ENCODE measurements around the gene C8G. TPM values are rescaled to one million over a fixed set of nuclear protein-coding genes. Genes with fewer than 3 reads are reported as not detected.

The C8G gene
- total RNA-seq, 2 experiments from 2014 or later = 0.85 to 1.8 TPM

DNA sequence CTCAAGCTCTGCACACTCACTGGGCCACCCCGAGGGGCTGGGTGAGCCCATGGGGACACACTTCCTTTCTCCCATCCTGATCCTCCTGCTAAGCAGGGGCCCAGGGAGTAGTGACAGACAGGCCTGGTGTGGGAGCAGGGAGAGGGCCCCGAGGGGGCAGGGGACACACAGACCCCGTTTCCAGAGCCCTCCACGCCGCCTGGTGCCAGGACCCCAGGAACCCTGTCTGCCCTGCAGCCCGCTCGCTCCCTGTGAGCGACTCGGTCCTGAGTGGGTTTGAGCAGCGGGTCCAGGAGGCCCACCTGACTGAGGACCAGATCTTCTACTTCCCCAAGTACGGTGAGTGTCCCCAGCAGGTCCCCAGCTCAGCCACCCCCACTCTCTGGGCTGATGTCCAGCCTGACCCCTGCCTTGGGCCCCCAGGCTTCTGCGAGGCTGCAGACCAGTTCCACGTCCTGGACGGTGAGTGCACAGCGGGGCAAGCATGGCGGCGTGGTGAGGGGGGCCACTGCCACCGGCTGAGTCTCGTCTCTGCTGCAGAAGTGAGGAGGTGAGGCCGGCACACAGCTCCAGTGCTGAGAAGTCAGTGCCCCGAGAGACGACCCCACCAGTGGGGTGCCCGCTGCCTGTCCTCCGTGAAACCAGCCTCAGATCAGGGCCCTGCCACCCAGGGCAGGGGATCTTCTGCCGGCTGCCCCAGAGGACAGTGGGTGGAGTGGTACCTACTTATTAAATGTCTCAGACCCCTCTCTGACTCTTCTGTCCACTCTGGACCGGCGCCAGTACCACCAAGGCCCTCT is 1.4 kb downstream of the C8G start:
- Mint-ChIP-seq H3K36me3 (ENCODE audit: low read depth) (peaks cover 5% of the 10 kb centered on the region), H3K4me1 (peaks cover 19% of the 10 kb centered on the region), H3K4me3 (no peak overlapping the region), H3K27ac (no peak overlapping the region), H3K9me3 (no peaks in the 10 kb centered on the region), H3K27me3 (no peaks in the 10 kb centered on the region)
- ChIA-PET CTCF (interaction anchor here (1.2 to 2.5 kb wide), 3 partner anchors 28 to 139 kb away, joined by 3 to 9 read pairs (median 4); partner anchors contain the start of gene RABL6), POLR2A (no interaction called here)
- no peak for DNase-seq

DNA sequence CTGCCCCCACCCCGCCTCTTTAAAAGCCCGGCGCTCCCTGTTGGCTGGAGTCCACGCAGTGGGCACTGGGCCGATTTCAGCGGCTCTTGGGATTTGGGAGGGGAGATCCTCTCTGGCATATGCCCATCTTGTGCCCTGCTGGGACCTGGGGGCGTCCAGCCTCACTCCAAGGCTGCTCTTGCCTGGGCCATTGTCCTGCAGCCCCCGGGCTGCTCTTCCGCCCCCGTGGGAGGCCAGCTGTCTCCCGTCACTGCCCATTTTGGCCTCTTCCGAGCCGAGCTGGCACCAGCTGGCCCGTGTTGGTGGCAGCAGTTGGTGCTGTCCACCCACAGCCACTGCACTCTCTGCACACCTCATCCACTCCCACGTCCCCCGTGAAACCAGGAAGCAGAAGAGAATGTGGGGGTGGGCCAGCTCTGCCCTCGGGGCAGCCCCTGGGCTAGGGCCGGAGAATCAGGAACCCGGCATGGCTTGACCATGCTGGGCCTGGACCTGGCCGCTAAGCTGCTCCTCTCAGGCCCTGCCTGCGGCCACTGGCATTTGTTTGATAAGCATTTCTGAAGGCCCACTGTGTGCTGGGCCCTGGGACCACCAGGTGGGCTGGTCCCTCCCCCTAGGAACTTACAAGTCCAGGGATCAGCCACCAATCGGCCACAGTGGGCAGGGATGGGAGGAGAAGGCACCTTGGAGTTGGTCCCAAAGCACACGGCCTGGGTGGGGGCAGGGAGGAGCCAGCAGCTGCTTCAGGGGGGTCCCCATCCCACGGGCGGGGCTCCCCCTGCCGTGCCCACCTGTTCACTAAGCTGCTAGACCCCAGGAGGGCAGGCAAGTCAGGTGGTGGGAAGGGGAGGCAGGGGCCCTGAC is 2.2 kb downstream of the C8G start:
- H3K9me3 Mint-ChIP-seq = no peaks in the 10 kb centered on the region
- H3K4me1 Mint-ChIP-seq = peaks cover 19% of the 10 kb centered on the region
- no peaks in the 10 kb centered on the region for H3K27me3 Mint-ChIP-seq
- ChIA-PET POLR2A (no interaction called here), CTCF (interaction anchor here (0.9 to 1.9 kb wide), 10 partner anchors 13 to 121 kb away, joined by 3 to 13 read pairs (median 4); partner anchors contain the start of gene AJM1)
- peaks cover 1% of the 10 kb centered on the region for H3K36me3 Mint-ChIP-seq (ENCODE audit: low read depth)
- no peak overlapping the region for H3K4me3 Mint-ChIP-seq
- H3K27ac Mint-ChIP-seq = peak overlapping the region; percentile 82
- DNase-seq = no peak

DNA sequence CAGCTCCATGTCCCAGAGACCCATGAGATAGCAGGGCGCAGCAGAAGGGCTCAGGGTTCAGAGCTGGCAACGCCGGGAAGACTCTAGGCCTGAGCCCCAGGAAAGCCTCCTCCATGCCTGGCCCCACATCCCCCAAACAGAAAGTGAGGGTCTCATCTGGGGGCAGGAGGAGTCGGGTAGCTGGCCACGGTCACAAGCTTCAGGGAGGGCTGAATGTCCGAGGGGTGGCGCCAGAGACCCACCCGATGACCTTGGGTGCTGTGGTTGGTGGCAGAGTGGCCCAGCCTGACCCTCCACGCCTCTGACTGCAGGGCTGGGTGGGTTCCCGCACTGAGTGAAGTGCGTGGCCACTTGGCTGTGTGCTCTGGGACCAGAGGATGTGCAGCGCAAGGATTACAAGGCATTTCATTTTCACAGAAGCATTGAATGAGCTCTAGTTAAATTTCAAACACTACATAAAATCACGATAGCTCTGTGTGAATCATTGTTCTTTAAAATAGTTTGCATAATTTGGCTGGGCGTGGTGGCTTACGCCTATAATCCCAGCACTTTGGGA is 3.0 kb downstream of the C8G start:
- Mint-ChIP-seq H3K27me3 (no peaks in the 10 kb centered on the region), H3K4me3 (peak overlapping the region; percentile 85), H3K36me3 (ENCODE audit: low read depth) (no peaks in the 10 kb centered on the region), H3K4me1 (peaks cover 19% of the 10 kb centered on the region), H3K9me3 (no peaks in the 10 kb centered on the region), H3K27ac (no peak overlapping the region)
- no peak for DNase-seq
- CTCF ChIA-PET = interaction anchor here (0.9 to 1.9 kb wide), 9 partner anchors 12 to 120 kb away, joined by 3 to 13 read pairs (median 4); partner anchors contain the start of gene AJM1
- POLR2A ChIA-PET = no interaction called here

DNA sequence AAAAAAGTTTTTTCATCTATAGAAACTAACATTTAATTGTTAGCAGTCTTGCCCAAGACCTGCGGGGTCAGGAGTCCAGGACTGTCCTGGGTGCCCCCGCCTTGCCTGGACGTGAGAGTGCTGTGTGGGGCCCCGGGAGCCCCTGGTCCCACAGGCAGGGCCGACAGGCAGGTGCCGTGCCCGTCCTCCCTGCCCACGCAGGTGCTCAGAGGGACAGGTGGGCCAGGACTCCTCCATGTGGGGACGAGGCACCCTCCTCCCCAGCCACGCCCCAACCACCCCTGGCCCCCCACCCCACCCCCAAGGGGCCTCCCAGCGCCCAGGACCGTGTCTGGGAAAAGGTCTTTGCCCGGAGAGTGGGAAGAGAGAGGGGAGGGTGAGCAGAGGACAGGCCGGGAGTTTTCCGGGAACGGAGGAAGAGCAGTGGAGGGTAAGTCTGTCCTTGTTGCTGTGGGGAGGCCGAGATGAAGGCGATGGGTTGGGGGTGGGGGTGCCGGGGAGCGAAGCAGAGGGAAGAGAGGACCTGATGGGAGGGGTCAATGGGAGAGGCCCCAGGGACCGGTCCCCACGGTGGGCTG is 4.3 kb downstream of the C8G start:
- Mint-ChIP-seq H3K4me1 (peaks cover 19% of the 10 kb centered on the region), H3K36me3 (ENCODE audit: low read depth) (no peaks in the 10 kb centered on the region), H3K27ac (peak overlapping the region; percentile 90), H3K27me3 (no peaks in the 10 kb centered on the region), H3K4me3 (peak overlapping the region; percentile 85), H3K9me3 (no peaks in the 10 kb centered on the region)
- ChIA-PET POLR2A (no interaction called here), CTCF (no interaction called here)
- no peak for DNase-seq

DNA sequence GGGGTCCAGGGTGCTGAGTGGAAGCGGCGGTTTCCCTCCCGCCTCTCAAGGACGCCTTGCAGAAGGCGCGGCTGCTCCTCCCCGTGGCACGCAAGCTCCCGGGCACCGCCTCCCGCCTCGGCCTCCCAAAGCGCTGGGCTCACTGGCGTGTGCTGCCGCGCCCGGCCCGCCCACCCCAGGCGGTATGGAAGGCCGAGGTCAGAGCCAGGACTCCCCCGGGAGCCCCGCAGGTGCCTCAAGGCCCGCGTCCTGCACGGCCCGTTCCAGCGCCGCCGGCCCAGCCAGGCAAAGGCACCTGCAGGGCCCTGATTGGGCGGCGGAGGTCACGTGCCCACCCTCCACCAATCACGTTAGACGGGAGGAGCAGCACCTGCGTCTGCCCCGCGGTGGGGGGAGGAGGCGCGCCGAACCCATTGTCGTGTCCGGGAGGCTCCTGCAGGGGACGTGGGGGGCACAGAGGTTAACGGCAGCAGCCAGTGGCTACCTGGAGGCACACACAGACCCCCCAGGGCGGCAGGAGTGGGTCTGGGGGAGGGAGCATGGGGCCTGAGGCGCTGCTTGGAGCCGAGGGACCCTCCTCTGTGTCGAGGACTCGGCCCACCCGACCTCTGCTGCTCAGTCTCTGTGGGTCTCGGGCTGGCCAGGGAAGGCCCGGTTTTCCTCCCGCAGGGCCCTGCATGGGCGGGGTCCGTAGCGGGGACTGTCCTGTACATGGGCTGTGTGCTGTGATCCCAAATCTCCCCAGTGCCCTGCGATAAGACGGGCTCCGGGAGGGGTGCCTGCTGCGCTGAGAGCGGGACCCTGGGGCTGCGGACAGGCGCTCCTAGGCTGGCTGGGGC is 5.0 kb downstream of the C8G start:
- Mint-ChIP-seq H3K9me3 (no peaks in the 10 kb centered on the region), H3K27ac (peak overlapping the region; percentile 94), H3K4me1 (peaks cover 14% of the 10 kb centered on the region), H3K36me3 (ENCODE audit: low read depth) (no peaks in the 10 kb centered on the region), H3K4me3 (peak overlapping the region; percentile 85), H3K27me3 (no peaks in the 10 kb centered on the region)
- DNase-seq = peak; percentile 97
- ChIA-PET POLR2A (interaction anchor here (0.5 kb wide), 1 partner anchor 38 kb away, joined by 7 read pairs; no protein-coding TSS in a partner anchor), CTCF (interaction anchor here (2.2 kb wide), 1 partner anchor 85 kb away, joined by 8 read pairs; no protein-coding TSS in a partner anchor)

DNA sequence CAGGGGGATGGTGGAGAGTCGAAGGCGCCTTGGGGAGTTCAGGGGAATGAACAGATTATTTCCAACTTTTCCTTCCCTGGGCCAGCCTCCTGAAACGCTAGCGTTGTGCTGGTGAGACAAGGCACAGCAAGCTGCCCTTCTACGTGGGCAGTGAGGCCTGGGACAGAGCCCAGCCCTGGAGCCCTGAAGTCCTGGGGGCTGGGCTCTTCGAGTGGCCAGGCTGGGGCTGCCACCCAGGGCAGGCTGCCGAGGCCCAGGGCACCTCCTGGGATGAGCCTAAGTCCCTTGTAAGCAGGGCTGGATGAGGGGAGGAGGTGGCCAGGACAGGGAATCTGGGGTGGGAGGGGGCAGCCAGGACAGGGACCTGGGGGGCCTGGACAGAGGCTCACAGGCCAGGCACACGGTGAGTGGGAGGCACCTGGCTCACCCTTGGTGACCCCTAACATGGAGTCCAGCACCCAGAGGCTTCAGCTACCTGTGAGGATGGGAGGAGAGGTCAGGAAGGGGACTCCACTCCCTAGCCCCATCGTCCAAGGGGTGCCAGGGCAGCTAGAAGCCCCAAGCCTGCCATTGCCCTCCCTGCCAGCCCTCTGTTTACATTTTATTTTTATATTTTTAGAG is 5.7 kb downstream of the C8G start:
- peak overlapping the region; percentile 94 for H3K27ac Mint-ChIP-seq
- no peak for DNase-seq
- H3K4me3 Mint-ChIP-seq = peak overlapping the region; percentile 81
- no peaks in the 10 kb centered on the region for H3K9me3 Mint-ChIP-seq
- no peaks in the 10 kb centered on the region for H3K36me3 Mint-ChIP-seq (ENCODE audit: low read depth)
- peaks cover 9% of the 10 kb centered on the region for H3K4me1 Mint-ChIP-seq
- ChIA-PET CTCF (interaction anchor here (0.6 to 2.2 kb wide), 2 partner anchors 84 to 111 kb away, joined by 3 to 8 read pairs; no protein-coding TSS in a partner anchor), POLR2A (interaction anchor here (0.5 kb wide), 1 partner anchor 38 kb away, joined by 7 read pairs; no protein-coding TSS in a partner anchor)
- no peaks in the 10 kb centered on the region for H3K27me3 Mint-ChIP-seq

DNA sequence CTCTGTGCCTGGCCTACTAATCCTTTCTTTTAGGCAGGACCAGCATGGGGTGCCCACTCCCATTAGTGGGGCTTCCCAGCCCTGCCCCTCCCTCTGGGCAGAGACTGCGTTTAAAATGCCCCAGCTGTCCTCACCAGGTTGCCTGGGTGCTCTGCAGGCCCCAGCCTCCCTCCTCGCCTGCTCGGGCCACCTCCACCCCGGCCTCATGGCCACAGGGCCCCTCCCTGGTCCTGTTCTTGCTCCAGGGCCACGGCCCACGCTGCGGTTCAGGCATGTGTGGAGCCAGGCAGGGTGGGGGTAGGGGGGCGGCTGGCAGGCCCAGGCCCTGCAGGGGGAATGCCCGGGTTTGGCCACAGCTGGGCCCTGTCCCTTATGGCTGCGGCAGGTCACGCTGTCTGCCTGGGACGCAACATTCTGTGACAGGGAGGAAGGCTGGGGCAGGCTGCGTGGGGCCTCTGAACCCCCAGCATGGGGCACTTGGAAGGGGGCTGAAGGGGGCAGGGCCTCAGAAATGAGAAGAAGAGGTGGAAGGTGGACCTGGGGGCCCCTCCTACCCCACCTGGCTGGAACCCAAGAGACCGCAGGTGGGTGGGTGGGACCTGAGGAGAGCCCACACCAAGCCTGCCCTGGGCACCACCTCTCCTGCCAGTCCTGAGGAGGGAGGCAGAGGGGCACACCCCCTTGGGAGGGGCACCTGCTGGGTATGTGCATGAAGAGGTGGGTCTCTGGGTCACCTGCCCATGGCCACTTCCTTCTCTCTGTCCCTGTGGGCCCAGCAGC is 6.7 kb downstream of the C8G start, which contains the start of gene LCN12:
TSS of gene LCN12 (plus strand) at position 733 of the 780 bp plus-strand sequence. CDS start 55 bp downstream, outside the sequence.
- peak within 1 kb of the TSS; percentile 41 for H3K27ac Mint-ChIP-seq
- no peak within 1 kb of the TSS for H3K4me3 Mint-ChIP-seq
- peaks cover 6% of the 10 kb centered on the region for H3K36me3 Mint-ChIP-seq (ENCODE audit: low read depth)
- POLR2A ChIA-PET = no interaction called here
- peaks cover 9% of the 10 kb centered on the region for H3K4me1 Mint-ChIP-seq
- H3K27me3 Mint-ChIP-seq = no peaks in the 10 kb centered on the region
- H3K9me3 Mint-ChIP-seq = peaks cover 6% of the 10 kb centered on the region
- DNase-seq = no peak
- CTCF ChIA-PET = interaction anchor here (0.5 to 2.2 kb wide), 2 partner anchors 83 to 131 kb away, joined by 3 to 8 read pairs; no protein-coding TSS in a partner anchor

DNA sequence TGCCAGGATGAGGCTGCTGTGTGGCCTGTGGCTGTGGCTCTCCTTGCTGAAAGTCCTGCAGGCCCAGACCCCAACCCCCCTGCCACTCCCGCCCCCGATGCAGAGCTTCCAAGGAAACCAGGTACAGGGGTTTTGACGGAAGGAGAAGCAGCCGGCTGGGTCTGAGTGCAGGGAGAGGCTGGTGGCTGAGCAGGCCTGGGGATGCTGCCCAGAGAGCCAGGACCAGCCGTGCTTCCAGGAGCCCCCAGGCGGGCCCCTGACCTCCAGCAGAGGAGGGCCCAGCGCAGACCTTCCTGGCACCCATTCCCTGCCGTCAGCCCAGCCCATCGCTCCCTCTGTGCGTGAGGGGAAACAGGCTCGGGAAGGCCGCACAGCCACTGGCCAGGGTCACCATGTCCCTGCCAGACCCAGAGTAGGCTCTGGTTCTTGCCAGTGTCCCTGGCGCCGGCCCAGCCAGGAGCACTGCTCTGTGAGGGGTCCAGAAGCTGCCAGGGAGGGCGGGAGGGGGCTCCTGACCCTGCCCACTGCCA is 7.3 kb downstream of the C8G start:
- H3K27ac Mint-ChIP-seq = no peak overlapping the region
- ChIA-PET CTCF (interaction anchor here (0.5 to 2.2 kb wide), 4 partner anchors 13 to 132 kb away, joined by 3 to 8 read pairs (median 4); no protein-coding TSS in a partner anchor), POLR2A (no interaction called here)
- no peak overlapping the region for H3K4me3 Mint-ChIP-seq
- H3K27me3 Mint-ChIP-seq = no peaks in the 10 kb centered on the region
- peaks cover 7% of the 10 kb centered on the region for H3K36me3 Mint-ChIP-seq (ENCODE audit: low read depth)
- peaks cover 7% of the 10 kb centered on the region for H3K9me3 Mint-ChIP-seq
- no peak for DNase-seq
- peaks cover 9% of the 10 kb centered on the region for H3K4me1 Mint-ChIP-seq

DNA sequence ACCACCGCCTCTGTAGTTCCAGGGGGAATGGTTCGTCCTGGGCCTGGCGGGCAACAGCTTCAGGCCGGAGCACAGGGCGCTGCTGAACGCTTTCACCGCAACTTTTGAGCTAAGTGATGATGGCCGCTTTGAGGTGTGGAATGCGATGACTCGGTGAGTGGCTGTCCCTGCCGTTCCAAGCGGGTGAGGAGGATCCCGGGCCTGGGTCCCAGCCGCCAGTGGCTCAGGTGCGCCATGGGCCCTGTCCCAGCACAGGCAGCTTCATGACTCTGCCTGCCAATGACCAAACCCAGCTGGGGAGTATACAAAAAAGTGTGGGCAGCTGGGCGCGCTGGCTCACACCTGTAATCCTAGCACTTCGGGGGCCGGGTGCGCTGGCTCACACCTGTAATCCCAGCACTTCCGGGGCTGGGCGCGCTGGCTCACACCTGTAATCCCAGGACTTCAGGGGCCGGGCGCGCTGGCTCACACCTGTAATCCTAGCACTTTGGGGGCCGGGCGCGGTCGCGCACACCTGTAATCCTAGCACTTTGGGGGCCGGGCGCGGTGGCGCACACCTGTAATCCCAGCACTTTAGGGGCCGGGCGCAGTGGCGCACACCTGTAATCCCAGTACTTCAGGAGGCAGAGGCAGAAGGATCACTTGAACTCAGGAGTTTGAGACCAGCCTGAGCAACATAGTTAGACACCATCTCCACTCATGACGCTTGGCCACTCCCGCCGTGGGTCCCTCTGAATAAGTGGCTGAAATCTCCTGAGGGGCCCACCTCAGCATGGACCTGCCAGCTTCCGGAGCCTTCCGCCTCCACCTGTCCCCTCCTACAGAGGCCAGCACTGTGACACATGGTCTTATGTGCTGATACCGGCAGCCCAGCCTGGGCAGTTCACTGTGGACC is 8.1 kb downstream of the C8G start:
- Mint-ChIP-seq H3K9me3 (peaks cover 7% of the 10 kb centered on the region), H3K36me3 (ENCODE audit: low read depth) (peaks cover 7% of the 10 kb centered on the region), H3K27me3 (no peaks in the 10 kb centered on the region), H3K4me1 (peaks cover 9% of the 10 kb centered on the region), H3K4me3 (no peak overlapping the region), H3K27ac (no peak overlapping the region)
- ChIA-PET CTCF (interaction anchor here (0.8 to 1.7 kb wide), 4 partner anchors 12 to 82 kb away, joined by 3 to 4 read pairs (median 4); no protein-coding TSS in a partner anchor), POLR2A (no interaction called here)
- no peak for DNase-seq

All from activated CD4-positive, alpha-beta T cell treated with anti-CD3 and anti-CD28 coated beads, Interleukin-2, amount 10 ng/mL, durations not matched to agents 7 days and 5 days (primary cell).